ENCODE results near the gene AGK. TPM values are rescaled to one million over a fixed set of nuclear protein-coding genes. Genes with fewer than 3 reads are reported as not detected.

Gene AGK
- total and polyA plus RNA-seq, 2 experiments from 2014 or later: 21.9 to 37.9 TPM

GRCh38 chr7:141640239-141640840 lies 89.1 kb downstream of the AGK start (continued):
- TF ChIP-seq CREB1 (CRISPR knock-in tag; IDR thresholded peaks at IDR 0.05; ENCODE audit: low read depth) (no peak), JUNB (IDR thresholded peaks at IDR 0.05; ENCODE audit: unreplicated experiment) (no peak), ZNF114 (CRISPR knock-in tag; IDR thresholded peaks at IDR 0.05) (no peak), EZH2phosphoT487 (IDR thresholded peaks at IDR 0.05; ENCODE audit: unreplicated experiment) (no peak), ZNF331 (CRISPR knock-in tag; IDR thresholded peaks at IDR 0.05; ENCODE audit: low read depth) (no peak), NANOG (IDR thresholded peaks at IDR 0.05; ENCODE audit: borderline replicate concordance) (no peak)

GRCh38 chr7:141641876-141642275 lies 90.7 kb downstream of the AGK start:
- Mint-ChIP-seq H3K4me3 (no peak overlapping the region), H3K27ac (no peak overlapping the region), H3K4me1 (peaks cover 22% of the 10 kb centered on the region), H3K36me3 (ENCODE audit: low read depth) (peaks cover 6% of the 10 kb centered on the region; the same call in 2 of the 3 replicates), H3K9me3 (no peaks in the 10 kb centered on the region), H3K27me3 (ENCODE audit: insufficient read depth, low read depth, poor library complexity) (peaks cover 4% of the 10 kb centered on the region)
- ATAC-seq (no peak), DNase-seq (ENCODE audit: low spot score) (no peak)
- Histone ChIP-seq H3K27ac (ENCODE audit: low read depth) (no peak overlapping the region), H3K79me2 (replicated peaks; ENCODE audit: insufficient read depth) (no peaks in the 10 kb centered on the region), H3K36me3 (ENCODE audit: insufficient read depth) (peaks cover 5% of the 10 kb centered on the region; the same call in 1 of the 2 replicates), H3K4me3 (no peak overlapping the region), H3K9me2 (ENCODE audit: insufficient read depth) (peaks cover 9% of the 10 kb centered on the region; the same call in 1 of the 2 replicates), H4K20me1 (replicated peaks; ENCODE audit: insufficient read depth) (no peaks in the 10 kb centered on the region; the same call in 1 of the 2 replicates), H2AFZ (no peak overlapping the region), H3K4me1 (ENCODE audit: insufficient read depth) (peaks cover 12% of the 10 kb centered on the region; the same call in 1 of the 2 replicates), H3K27me3 (ENCODE audit: insufficient read depth) (no peaks in the 10 kb centered on the region), H3F3A (replicated peaks; ENCODE audit: low read depth) (no peaks in the 10 kb centered on the region), H3K4me2 (no peak overlapping the region)
- TF ChIP-seq POLR2AphosphoS5 (IDR thresholded peaks at IDR 0.05; ENCODE audit: low read depth): no peak
- no peak for TF ChIP-seq STAT1 (IDR thresholded peaks at IDR 0.05; ENCODE audit: unreplicated experiment)
- TF ChIP-seq ZNF331 (CRISPR knock-in tag; IDR thresholded peaks at IDR 0.05; ENCODE audit: low read depth): no peak
- TF ChIP-seq ZNF462 (CRISPR knock-in tag; IDR thresholded peaks at IDR 0.05): no peak
- TF ChIP-seq, protein P1, sequence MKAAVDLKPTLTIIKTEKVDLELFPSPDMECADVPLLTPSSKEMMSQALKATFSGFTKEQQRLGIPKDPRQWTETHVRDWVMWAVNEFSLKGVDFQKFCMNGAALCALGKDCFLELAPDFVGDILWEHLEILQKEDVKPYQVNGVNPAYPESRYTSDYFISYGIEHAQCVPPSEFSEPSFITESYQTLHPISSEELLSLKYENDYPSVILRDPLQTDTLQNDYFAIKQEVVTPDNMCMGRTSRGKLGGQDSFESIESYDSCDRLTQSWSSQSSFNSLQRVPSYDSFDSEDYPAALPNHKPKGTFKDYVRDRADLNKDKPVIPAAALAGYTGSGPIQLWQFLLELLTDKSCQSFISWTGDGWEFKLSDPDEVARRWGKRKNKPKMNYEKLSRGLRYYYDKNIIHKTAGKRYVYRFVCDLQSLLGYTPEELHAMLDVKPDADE (IDR thresholded peaks at IDR 0.05): no peak
- TF ChIP-seq CTCF (conservative IDR thresholded peaks at IDR 0.05; ENCODE audit: low read depth in 2 of 2): peak in 1 of 2 experiments; percentile 59; a peak in 2 of 4 replicates
- no peak for TF ChIP-seq JUNB (IDR thresholded peaks at IDR 0.05; ENCODE audit: unreplicated experiment)
- TF ChIP-seq CREB1 (CRISPR knock-in tag; IDR thresholded peaks at IDR 0.05; ENCODE audit: low read depth): no peak
